Astrocyte (in vitro differentiated cells and primary cell): ENCODE results near the gene UHRF1.

Experiments
- EZH2 ChIP-seq: IDR thresholded peaks from 2 replicates; pipeline ENCODE4 v1.6.1; 2012; ENCODE audit warnings: mild to moderate bottlenecking, low read length, inconsistent platforms; ENCODE audit not compliant: insufficient read depth
- TF ChIP-seq, protein P1 (sequence below): IDR thresholded peaks from 2 replicates; pipeline ENCODE4 v1.5.1; 2011; ENCODE audit warnings: low read depth, mild to moderate bottlenecking, inconsistent platforms, low read length, moderate library complexity; ENCODE audit not compliant: insufficient read depth

DNA sequence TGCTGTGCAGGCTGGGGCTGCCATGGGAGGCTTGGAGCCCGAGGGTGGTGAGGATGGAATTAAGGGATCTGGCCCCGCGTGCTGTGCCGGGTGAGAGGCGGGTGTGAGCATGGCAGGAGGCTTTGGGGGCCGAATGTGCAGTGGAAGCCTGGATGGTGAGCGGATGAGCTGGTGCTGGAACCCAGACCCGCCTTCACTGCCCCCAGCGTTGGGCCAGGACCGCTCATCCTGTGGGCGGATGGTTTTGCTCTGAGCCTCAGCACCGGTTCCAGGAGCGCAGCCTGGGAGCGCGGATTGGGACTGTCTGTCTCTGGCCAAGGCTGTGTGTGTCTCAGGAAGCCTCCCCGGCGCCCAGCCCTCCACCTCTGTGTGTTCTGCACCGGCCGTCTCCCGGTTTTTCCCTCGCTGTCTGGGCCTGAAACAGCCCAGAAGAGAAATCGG, 76.3 kb downstream of the UHRF1 start:
- TF ChIP-seq, protein P1, sequence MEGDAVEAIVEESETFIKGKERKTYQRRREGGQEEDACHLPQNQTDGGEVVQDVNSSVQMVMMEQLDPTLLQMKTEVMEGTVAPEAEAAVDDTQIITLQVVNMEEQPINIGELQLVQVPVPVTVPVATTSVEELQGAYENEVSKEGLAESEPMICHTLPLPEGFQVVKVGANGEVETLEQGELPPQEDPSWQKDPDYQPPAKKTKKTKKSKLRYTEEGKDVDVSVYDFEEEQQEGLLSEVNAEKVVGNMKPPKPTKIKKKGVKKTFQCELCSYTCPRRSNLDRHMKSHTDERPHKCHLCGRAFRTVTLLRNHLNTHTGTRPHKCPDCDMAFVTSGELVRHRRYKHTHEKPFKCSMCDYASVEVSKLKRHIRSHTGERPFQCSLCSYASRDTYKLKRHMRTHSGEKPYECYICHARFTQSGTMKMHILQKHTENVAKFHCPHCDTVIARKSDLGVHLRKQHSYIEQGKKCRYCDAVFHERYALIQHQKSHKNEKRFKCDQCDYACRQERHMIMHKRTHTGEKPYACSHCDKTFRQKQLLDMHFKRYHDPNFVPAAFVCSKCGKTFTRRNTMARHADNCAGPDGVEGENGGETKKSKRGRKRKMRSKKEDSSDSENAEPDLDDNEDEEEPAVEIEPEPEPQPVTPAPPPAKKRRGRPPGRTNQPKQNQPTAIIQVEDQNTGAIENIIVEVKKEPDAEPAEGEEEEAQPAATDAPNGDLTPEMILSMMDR, result no peak
- no peak for TF ChIP-seq EZH2
